Liver (tissue), 9 donors: ENCODE results near the gene LAMC1. TPM values are rescaled to one million over a fixed set of nuclear protein-coding genes. Genes with fewer than 3 reads are reported as not detected.

Experiments used
- DNase-seq: peaks from one replicate; pipeline ENCODE4 v3.0.0-alpha.2; 2017; ENCODE audit warnings: low spot score
- H3K27ac ChIP-seq, 2 donors: one replicate each; pipeline ENCODE4 v1.7.0; 2013; ENCODE audit warnings: inconsistent platforms in 2 of 2, low read length in 2 of 2, control low read depth in 1 of 2, low read depth in 1 of 2, mild to moderate bottlenecking in 1 of 2
- H3K27me3 ChIP-seq, 4 donors: one replicate each; pipeline versions ENCODE4 v1.6.1 to v1.7.0; 2013; ENCODE audit warnings: low read length in 3 of 4, inconsistent platforms in 1 of 4, mild to moderate bottlenecking in 1 of 4, moderate library complexity in 1 of 4; ENCODE audit not compliant: control insufficient read depth in 4 of 4, insufficient read depth in 4 of 4
- H3K36me3 ChIP-seq, 4 donors: one replicate each; pipeline versions ENCODE4 v1.6.1 to v1.7.0; 2013; ENCODE audit warnings: low read length in 3 of 4, mild to moderate bottlenecking in 3 of 4, low read depth in 1 of 4, moderate library complexity in 1 of 4; ENCODE audit not compliant: control insufficient read depth in 4 of 4, insufficient read depth in 3 of 4
- H3K4me1 ChIP-seq, 4 donors: one replicate each; pipeline versions ENCODE4 v1.6.1 to v1.7.0; 2013; ENCODE audit warnings: low read length in 3 of 4, mild to moderate bottlenecking in 3 of 4, moderate library complexity in 1 of 4; ENCODE audit not compliant: control insufficient read depth in 4 of 4, insufficient read depth in 4 of 4
- H3K4me3 ChIP-seq, 3 donors: one replicate each; pipeline versions ENCODE4 v1.6.1 to v1.7.0; 2013; ENCODE audit warnings: low read length in 3 of 3, control low read depth in 1 of 3, low read depth in 1 of 3, mild to moderate bottlenecking in 1 of 3
- H3K9ac ChIP-seq, 2 donors: one replicate each; pipeline ENCODE4 v1.7.0; 2013; ENCODE audit warnings: low read length in 2 of 2, mild to moderate bottlenecking in 2 of 2, moderate library complexity in 2 of 2, control low read depth in 1 of 2, low read depth in 1 of 2
- H3K9me3 ChIP-seq, 4 donors: one replicate each; pipeline versions ENCODE4 v1.6.1 to v1.7.0; 2013; ENCODE audit warnings: low read length in 3 of 4; ENCODE audit not compliant: control insufficient read depth in 4 of 4
- JUND ChIP-seq, 2 donors: IDR thresholded peaks; 2 replicates each; pipeline ENCODE4 v1.6.1; 2016; ENCODE audit warnings: antibody characterized with exemption in 2 of 2
- RXRA ChIP-seq, 2 donors: IDR thresholded peaks; 2 replicates each; pipeline ENCODE4 v1.6.1; 2017 to 2018; ENCODE audit warnings: antibody characterized with exemption in 2 of 2, mild to moderate bottlenecking in 1 of 2
- SP1 ChIP-seq: IDR thresholded peaks from 2 replicates; pipeline ENCODE4 v1.6.1; 2018; ENCODE audit warnings: antibody characterized with exemption, mild to moderate bottlenecking
- YY1 ChIP-seq: IDR thresholded peaks from 2 replicates; pipeline ENCODE4 v1.6.1; 2016; ENCODE audit warnings: antibody characterized with exemption, mild to moderate bottlenecking
- WGBS: extraction: QIAGEN DNeasy Blood & Tissue Kit; methylation state at CpG from one replicate; pipeline ENCODE4 v1.1.7; 2013; 5-methylcytosine and 5-hydroxymethylcytosine counted together
- polyA plus RNA-seq, 2 donors: library from polyadenylated mRNA; stranded (reverse) in 1 of 2; unstranded in 1 of 2; fragments of 200-250 nt in 1 of 2; fragments of >200 nt in 1 of 2; fragmentation: Nextera tagmentation in 1 of 2; extraction: Ambion mirVana in 1 of 2; gene quantifications; one replicate each; pipeline versions ENCODE4 v1.2.1 to v1.2.3, GENCODE V29; 2013 to 2015
- total RNA-seq, 2 donors: library from RNA; depleted of rRNA; stranded (reverse); fragments of >200 nt; gene quantifications; one replicate each; pipeline ENCODE4 v1.2.3, GENCODE V29; 2014
- TF ChIP-seq, protein P1 (sequence below): IDR thresholded peaks from 2 replicates; pipeline ENCODE4 v1.6.1; 2016; ENCODE audit warnings: antibody characterized with exemption, mild to moderate bottlenecking
- TF ChIP-seq, protein P2 (sequence below): IDR thresholded peaks from 2 replicates; pipeline ENCODE4 v1.6.1; 2016; ENCODE audit warnings: antibody characterized with exemption
- TF ChIP-seq, protein P3 (sequence below): IDR thresholded peaks from 2 replicates; pipeline ENCODE4 v1.6.1; 2016; ENCODE audit warnings: antibody characterized with exemption
- donor health status: healthy.
- donor health status: healthy.
- donor health status: healthy.
- donor health status: healthy.
- donor health status: healthy.

The LAMC1 gene
- total and polyA plus RNA-seq, 4 donors, result 5.3 to 35.1 (median 19.7) TPM

DNA sequence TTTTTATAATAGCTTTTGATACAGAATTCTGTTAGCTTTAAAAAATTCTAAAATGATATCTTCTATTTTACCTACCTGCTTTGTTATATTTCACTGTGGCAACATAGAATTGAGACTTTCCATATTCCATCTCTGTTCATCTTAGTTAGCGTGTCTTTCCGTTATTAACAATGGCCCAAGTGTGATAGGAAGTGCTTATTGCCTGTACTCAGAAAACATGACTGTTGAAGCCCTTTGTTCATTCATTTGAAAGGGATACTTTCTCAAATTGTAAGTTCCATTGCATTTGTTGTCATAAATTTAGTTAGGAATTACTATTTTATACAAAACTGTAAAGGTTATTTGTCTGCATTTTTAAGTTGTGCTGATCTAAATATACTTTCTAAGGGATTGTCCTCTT lies 73.1 kb downstream of the LAMC1 start (continued):
- TF ChIP-seq, protein P1, sequence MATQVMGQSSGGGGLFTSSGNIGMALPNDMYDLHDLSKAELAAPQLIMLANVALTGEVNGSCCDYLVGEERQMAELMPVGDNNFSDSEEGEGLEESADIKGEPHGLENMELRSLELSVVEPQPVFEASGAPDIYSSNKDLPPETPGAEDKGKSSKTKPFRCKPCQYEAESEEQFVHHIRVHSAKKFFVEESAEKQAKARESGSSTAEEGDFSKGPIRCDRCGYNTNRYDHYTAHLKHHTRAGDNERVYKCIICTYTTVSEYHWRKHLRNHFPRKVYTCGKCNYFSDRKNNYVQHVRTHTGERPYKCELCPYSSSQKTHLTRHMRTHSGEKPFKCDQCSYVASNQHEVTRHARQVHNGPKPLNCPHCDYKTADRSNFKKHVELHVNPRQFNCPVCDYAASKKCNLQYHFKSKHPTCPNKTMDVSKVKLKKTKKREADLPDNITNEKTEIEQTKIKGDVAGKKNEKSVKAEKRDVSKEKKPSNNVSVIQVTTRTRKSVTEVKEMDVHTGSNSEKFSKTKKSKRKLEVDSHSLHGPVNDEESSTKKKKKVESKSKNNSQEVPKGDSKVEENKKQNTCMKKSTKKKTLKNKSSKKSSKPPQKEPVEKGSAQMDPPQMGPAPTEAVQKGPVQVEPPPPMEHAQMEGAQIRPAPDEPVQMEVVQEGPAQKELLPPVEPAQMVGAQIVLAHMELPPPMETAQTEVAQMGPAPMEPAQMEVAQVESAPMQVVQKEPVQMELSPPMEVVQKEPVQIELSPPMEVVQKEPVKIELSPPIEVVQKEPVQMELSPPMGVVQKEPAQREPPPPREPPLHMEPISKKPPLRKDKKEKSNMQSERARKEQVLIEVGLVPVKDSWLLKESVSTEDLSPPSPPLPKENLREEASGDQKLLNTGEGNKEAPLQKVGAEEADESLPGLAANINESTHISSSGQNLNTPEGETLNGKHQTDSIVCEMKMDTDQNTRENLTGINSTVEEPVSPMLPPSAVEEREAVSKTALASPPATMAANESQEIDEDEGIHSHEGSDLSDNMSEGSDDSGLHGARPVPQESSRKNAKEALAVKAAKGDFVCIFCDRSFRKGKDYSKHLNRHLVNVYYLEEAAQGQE, result no peak

DNA sequence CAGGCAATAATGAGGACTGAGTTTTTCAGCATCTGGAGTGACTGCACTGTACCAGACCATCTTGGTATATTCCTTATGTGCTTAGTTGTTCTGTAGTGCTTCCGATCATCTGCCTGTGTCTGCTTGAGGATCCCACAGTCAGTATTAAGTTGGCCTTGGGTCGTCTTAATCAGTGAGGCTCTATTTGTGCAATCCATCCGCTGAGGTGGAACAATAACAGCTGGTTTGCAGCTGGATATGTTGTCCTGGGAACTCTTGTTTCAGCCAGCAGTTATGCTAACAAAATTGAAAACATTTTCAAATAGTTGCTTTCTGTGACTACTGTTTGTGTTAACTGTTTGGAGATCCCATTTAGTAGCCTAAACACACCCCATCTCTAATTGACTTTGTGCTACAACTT lies 73.7 kb downstream of the LAMC1 start:
- Histone ChIP-seq H3K27ac (no peak overlapping the region), H3K36me3 (peaks cover 0 to 3% (median 0%) of the 10 kb centered on the region in 4 donors), H3K9me3 (no peaks in the 10 kb centered on the region), H3K4me1 (no peaks in the 10 kb centered on the region), H3K9ac (no peak overlapping the region), H3K27me3 (no peaks in the 10 kb centered on the region), H3K4me3 (no peak overlapping the region)
- no peak for DNase-seq
- 74% methylated on average over 3 of the region's 3 CpGs for WGBS
- no peak for TF ChIP-seq RXRA (IDR thresholded peaks at IDR 0.05)
- TF ChIP-seq YY1, result no peak

DNA sequence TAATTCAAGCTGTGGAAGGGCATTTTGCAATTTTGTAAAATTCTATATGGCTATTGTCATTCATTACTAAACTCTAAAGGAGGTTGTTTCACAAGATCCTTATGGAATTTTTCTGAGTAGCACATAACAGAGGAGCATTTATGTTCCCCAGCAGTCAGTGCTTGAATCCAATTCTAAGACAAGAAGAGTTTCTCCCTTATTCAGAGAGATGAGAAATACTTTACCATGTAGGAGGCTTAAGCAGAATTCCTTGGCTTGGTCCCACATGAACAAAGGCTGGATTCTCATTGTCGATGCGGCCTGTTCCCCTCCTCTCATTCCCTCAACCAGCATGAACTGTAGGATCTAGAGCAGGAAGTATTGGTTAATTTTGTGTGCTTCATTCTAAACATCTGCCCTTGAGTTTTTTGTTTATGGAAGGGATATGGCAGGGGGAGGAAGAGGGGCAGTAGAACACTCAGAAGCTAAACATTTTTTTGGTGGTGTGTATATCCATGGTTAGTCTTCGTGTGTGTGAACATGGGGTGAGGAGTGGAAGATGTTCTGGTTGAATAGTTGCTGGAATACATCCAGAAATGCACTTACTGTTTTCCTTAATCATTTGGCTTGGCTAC lies 74.3 kb downstream of the LAMC1 start:
- Histone ChIP-seq H3K4me3 (no peak overlapping the region), H3K27me3 (no peaks in the 10 kb centered on the region), H3K9ac (no peak overlapping the region), H3K9me3 (no peaks in the 10 kb centered on the region), H3K36me3 (peaks cover 0 to 3% (median 0%) of the 10 kb centered on the region in 4 donors), H3K27ac (no peak overlapping the region), H3K4me1 (no peaks in the 10 kb centered on the region)
- TF ChIP-seq, protein P2, sequence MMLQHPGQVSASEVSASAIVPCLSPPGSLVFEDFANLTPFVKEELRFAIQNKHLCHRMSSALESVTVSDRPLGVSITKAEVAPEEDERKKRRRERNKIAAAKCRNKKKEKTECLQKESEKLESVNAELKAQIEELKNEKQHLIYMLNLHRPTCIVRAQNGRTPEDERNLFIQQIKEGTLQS, result no peak
- TF ChIP-seq SP1 (no peak), YY1 (no peak), JUND (IDR thresholded peaks at IDR 0.05) (no peak)
- TF ChIP-seq, protein P1, result no peak
- TF ChIP-seq, protein P3, sequence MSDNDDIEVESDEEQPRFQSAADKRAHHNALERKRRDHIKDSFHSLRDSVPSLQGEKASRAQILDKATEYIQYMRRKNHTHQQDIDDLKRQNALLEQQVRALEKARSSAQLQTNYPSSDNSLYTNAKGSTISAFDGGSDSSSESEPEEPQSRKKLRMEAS, result no peak
- DNase-seq, result no peak
- 78% methylated on average over 3 of the region's 3 CpGs for WGBS
